Cerebellar cortex (tissue), 1 donor: ENCODE results near the gene SAFB.
"Not testable (repeated sequence)": the region's sequence is repeated elsewhere in the genome, so short reads cannot be mapped to it uniquely, and the experiment has no call there.

ENCODE experiments used
- DNase-seq: peaks from one replicate; pipeline ENCODE4 v3.0.0-alpha.2; 2015; ENCODE audit warnings: low spot score

The SAFB gene

GRCh38 chr19:5697022-5697889, 74.4 kb downstream of the SAFB start:
- peak; percentile 47 for DNase-seq

- no peak for DNase-seq
Observed at GRCh38 chr19:5697890-5698634, 75.2 kb downstream of the SAFB start.

GRCh38 chr19:5698635-5699422, 75.9 kb downstream of the SAFB start:
- DNase-seq: no peak

GRCh38 chr19:5700455-5701092, 77.7 kb downstream of the SAFB start:
- DNase-seq: no peak

- DNase-seq: not testable (repeated sequence)
Observed at GRCh38 chr19:5702053-5702410, 79.1 kb downstream of the SAFB start.

GRCh38 chr19:5703819-5704818, 81.2 kb downstream of the SAFB start:
- DNase-seq: no peak

GRCh38 chr19:5705552-5705951, 82.7 kb downstream of the SAFB start:
- no peak for DNase-seq

- DNase-seq: no peak
Observed at GRCh38 chr19:5706876-5707573, 84.1 kb downstream of the SAFB start.

- no peak for DNase-seq
Observed at GRCh38 chr19:5707576-5708575, 85.0 kb downstream of the SAFB start.

GRCh38 chr19:5711025-5711424, 88.1 kb downstream of the SAFB start:
- DNase-seq: no peak

- no peak for DNase-seq
Observed at GRCh38 chr19:5711713-5712161, 88.9 kb downstream of the SAFB start.

- no peak for DNase-seq
Observed at GRCh38 chr19:5713228-5713627, 90.3 kb downstream of the SAFB start.

- DNase-seq: no peak
Observed at GRCh38 chr19:5714816-5715215, 91.9 kb downstream of the SAFB start.

- DNase-seq: no peak
Observed at GRCh38 chr19:5717215-5717935, 94.5 kb downstream of the SAFB start.
